ENCODE measurements around the gene CD22. TPM values are rescaled to one million over a fixed set of nuclear protein-coding genes. Genes with fewer than 3 reads are reported as not detected.

Gene CD22
- polyA plus RNA-seq, 4 donors: 0.81 to 5.0 (median 2.2) TPM

- 40 to 65% (median 60%) methylated on average over 1 to 5 of the region's 5 CpGs for WGBS, 3 donors
- Histone ChIP-seq H3K36me3 (ENCODE audit: control insufficient read depth in 3 of 3, insufficient read depth in 2 of 3, low read depth in 1 of 3, low read length in 3 of 3) (no peaks in the 10 kb centered on the region), H3K27me3 (ENCODE audit: control insufficient read depth in 3 of 3, insufficient read depth in 3 of 3, low read length in 3 of 3) (no peaks in the 10 kb centered on the region), H3K27ac (ENCODE audit: low read depth in 1 of 3, low read length in 2 of 3) (no peak overlapping the region), H3K4me1 (ENCODE audit: control insufficient read depth in 3 of 3, insufficient read depth in 2 of 3, low read depth in 1 of 3, low read length in 2 of 3) (no peaks in the 10 kb centered on the region), H3K4me3 (ENCODE audit: low read depth in 1 of 3, low read length in 3 of 3) (no peak overlapping the region), H3K9me3 (ENCODE audit: control insufficient read depth in 2 of 2, insufficient read depth in 1 of 2, low read depth in 1 of 2, low read length in 1 of 2) (no peaks in the 10 kb centered on the region)
- DNase-seq: no peak
- FAIRE-seq: no peak
These were observed 32.0 kb downstream of the CD22 start for GRCh38 chr19:35360880-35361420.

- FAIRE-seq: no peak
- Histone ChIP-seq H3K4me1 (ENCODE audit: control insufficient read depth in 3 of 3, insufficient read depth in 2 of 3, low read depth in 1 of 3, low read length in 2 of 3) (no peaks in the 10 kb centered on the region), H3K27ac (ENCODE audit: low read depth in 1 of 3, low read length in 2 of 3) (no peak overlapping the region), H3K27me3 (ENCODE audit: control insufficient read depth in 3 of 3, insufficient read depth in 3 of 3, low read length in 3 of 3) (no peaks in the 10 kb centered on the region), H3K9me3 (ENCODE audit: control insufficient read depth in 2 of 2, insufficient read depth in 1 of 2, low read depth in 1 of 2, low read length in 1 of 2) (no peaks in the 10 kb centered on the region), H3K4me3 (ENCODE audit: low read depth in 1 of 3, low read length in 3 of 3) (no peak overlapping the region), H3K36me3 (ENCODE audit: control insufficient read depth in 3 of 3, insufficient read depth in 2 of 3, low read depth in 1 of 3, low read length in 3 of 3) (no peaks in the 10 kb centered on the region)
- WGBS, 3 donors: 80 to 81% methylated on average over 12 to 14 of the region's 14 CpGs; no CpG with 5 or more reads in 1 of the 3 donors
- no peak for DNase-seq
These were observed 33.4 kb downstream of the CD22 start for GRCh38 chr19:35362261-35363000.

GRCh38 chr19:35363001-35363590 lies 34.1 kb downstream of the CD22 start:
- Histone ChIP-seq H3K27me3 (ENCODE audit: control insufficient read depth in 3 of 3, insufficient read depth in 3 of 3, low read length in 3 of 3) (no peaks in the 10 kb centered on the region), H3K4me1 (ENCODE audit: control insufficient read depth in 3 of 3, insufficient read depth in 2 of 3, low read depth in 1 of 3, low read length in 2 of 3) (no peaks in the 10 kb centered on the region), H3K27ac (ENCODE audit: low read depth in 1 of 3, low read length in 2 of 3) (no peak overlapping the region), H3K36me3 (ENCODE audit: control insufficient read depth in 3 of 3, insufficient read depth in 2 of 3, low read depth in 1 of 3, low read length in 3 of 3) (no peaks in the 10 kb centered on the region), H3K9me3 (ENCODE audit: control insufficient read depth in 2 of 2, insufficient read depth in 1 of 2, low read depth in 1 of 2, low read length in 1 of 2) (no peaks in the 10 kb centered on the region), H3K4me3 (ENCODE audit: low read depth in 1 of 3, low read length in 3 of 3) (no peak overlapping the region)
- WGBS, 3 donors: 77 to 83% methylated on average over 11 of the region's 11 CpGs; no CpG with 5 or more reads in 1 of the 3 donors
- DNase-seq (no peak), FAIRE-seq (no peak)

- WGBS, 3 donors: 83 to 100% (median 86%) methylated on average over 1 to 19 of the region's 19 CpGs
- H3K36me3 ChIP-seq (ENCODE audit: control insufficient read depth in 3 of 3, insufficient read depth in 2 of 3, low read depth in 1 of 3, low read length in 3 of 3): no peaks in the 10 kb centered on the region
- FAIRE-seq (no peak), DNase-seq (no peak)
- no peak overlapping the region for H3K27ac ChIP-seq (ENCODE audit: low read depth in 1 of 3, low read length in 2 of 3)
- no peaks in the 10 kb centered on the region for H3K4me1 ChIP-seq (ENCODE audit: control insufficient read depth in 3 of 3, insufficient read depth in 2 of 3, low read depth in 1 of 3, low read length in 2 of 3)
- H3K27me3 ChIP-seq (ENCODE audit: control insufficient read depth in 3 of 3, insufficient read depth in 3 of 3, low read length in 3 of 3): no peaks in the 10 kb centered on the region
- no peaks in the 10 kb centered on the region for H3K9me3 ChIP-seq (ENCODE audit: control insufficient read depth in 2 of 2, insufficient read depth in 1 of 2, low read depth in 1 of 2, low read length in 1 of 2)
- H3K4me3 ChIP-seq (ENCODE audit: low read depth in 1 of 3, low read length in 3 of 3): no peak overlapping the region
These were observed 34.9 kb downstream of the CD22 start for GRCh38 chr19:35363711-35364425.

GRCh38 chr19:35365303-35365702 lies 36.3 kb downstream of the CD22 start:
- Histone ChIP-seq H3K27ac (ENCODE audit: low read depth in 1 of 3, low read length in 2 of 3) (no peak overlapping the region), H3K4me1 (ENCODE audit: control insufficient read depth in 3 of 3, insufficient read depth in 2 of 3, low read depth in 1 of 3, low read length in 2 of 3) (no peaks in the 10 kb centered on the region), H3K27me3 (ENCODE audit: control insufficient read depth in 3 of 3, insufficient read depth in 3 of 3, low read length in 3 of 3) (no peaks in the 10 kb centered on the region), H3K4me3 (ENCODE audit: low read depth in 1 of 3, low read length in 3 of 3) (no peak overlapping the region), H3K9me3 (ENCODE audit: control insufficient read depth in 2 of 2, insufficient read depth in 1 of 2, low read depth in 1 of 2, low read length in 1 of 2) (no peaks in the 10 kb centered on the region), H3K36me3 (ENCODE audit: control insufficient read depth in 3 of 3, insufficient read depth in 2 of 3, low read depth in 1 of 3, low read length in 3 of 3) (no peaks in the 10 kb centered on the region)
- no peak for DNase-seq
- WGBS, 3 donors: 81 to 91% methylated on average over 4 of the region's 4 CpGs; no CpG with 5 or more reads in 1 of the 3 donors
- no peak for FAIRE-seq

GRCh38 chr19:35368378-35368777 lies 39.4 kb downstream of the CD22 start:
- no peaks in the 10 kb centered on the region for H3K4me1 ChIP-seq (ENCODE audit: control insufficient read depth in 3 of 3, insufficient read depth in 2 of 3, low read depth in 1 of 3, low read length in 2 of 3)
- no peak overlapping the region for H3K4me3 ChIP-seq (ENCODE audit: low read depth in 1 of 3, low read length in 3 of 3)
- H3K36me3 ChIP-seq (ENCODE audit: control insufficient read depth in 3 of 3, insufficient read depth in 2 of 3, low read depth in 1 of 3, low read length in 3 of 3): no peaks in the 10 kb centered on the region
- FAIRE-seq: no peak
- 38 to 59% (median 57%) methylated on average over 1 of the region's 1 CpG for WGBS, 3 donors
- H3K27ac ChIP-seq (ENCODE audit: low read depth in 1 of 3, low read length in 2 of 3): no peak overlapping the region
- no peak for DNase-seq
- no peaks in the 10 kb centered on the region for H3K9me3 ChIP-seq (ENCODE audit: control insufficient read depth in 2 of 2, insufficient read depth in 1 of 2, low read depth in 1 of 2, low read length in 1 of 2)
- no peaks in the 10 kb centered on the region for H3K27me3 ChIP-seq (ENCODE audit: control insufficient read depth in 3 of 3, insufficient read depth in 3 of 3, low read length in 3 of 3)

- H3K9me3 ChIP-seq (ENCODE audit: control insufficient read depth in 2 of 2, insufficient read depth in 1 of 2, low read depth in 1 of 2, low read length in 1 of 2): no peaks in the 10 kb centered on the region
- DNase-seq (no peak), FAIRE-seq (no peak)
- H3K27ac ChIP-seq (ENCODE audit: low read depth in 1 of 3, low read length in 2 of 3): no peak overlapping the region
- H3K36me3 ChIP-seq (ENCODE audit: control insufficient read depth in 3 of 3, insufficient read depth in 2 of 3, low read depth in 1 of 3, low read length in 3 of 3): no peaks in the 10 kb centered on the region
- no peaks in the 10 kb centered on the region for H3K4me1 ChIP-seq (ENCODE audit: control insufficient read depth in 3 of 3, insufficient read depth in 2 of 3, low read depth in 1 of 3, low read length in 2 of 3)
- no peak overlapping the region for H3K4me3 ChIP-seq (ENCODE audit: low read depth in 1 of 3, low read length in 3 of 3)
- no peaks in the 10 kb centered on the region for H3K27me3 ChIP-seq (ENCODE audit: control insufficient read depth in 3 of 3, insufficient read depth in 3 of 3, low read length in 3 of 3)
These were observed 40.5 kb downstream of the CD22 start for GRCh38 chr19:35369522-35369921.

- Histone ChIP-seq H3K27me3 (ENCODE audit: control insufficient read depth in 3 of 3, insufficient read depth in 3 of 3, low read length in 3 of 3) (no peaks in the 10 kb centered on the region), H3K4me3 (ENCODE audit: low read depth in 1 of 3, low read length in 3 of 3) (no peak within 1 kb of the TSS), H3K4me1 (ENCODE audit: control insufficient read depth in 3 of 3, insufficient read depth in 2 of 3, low read depth in 1 of 3, low read length in 2 of 3) (no peaks in the 10 kb centered on the region), H3K36me3 (ENCODE audit: control insufficient read depth in 3 of 3, insufficient read depth in 2 of 3, low read depth in 1 of 3, low read length in 3 of 3) (no peaks in the 10 kb centered on the region), H3K9me3 (ENCODE audit: control insufficient read depth in 2 of 2, insufficient read depth in 1 of 2, low read depth in 1 of 2, low read length in 1 of 2) (no peaks in the 10 kb centered on the region), H3K27ac (ENCODE audit: low read depth in 1 of 3, low read length in 2 of 3) (no peak within 1 kb of the TSS)
- DNase-seq (no peak), FAIRE-seq (no peak)
- WGBS, 3 donors: 71 to 88% (median 84%) methylated on average over 1 to 8 of the region's 8 CpGs
These were observed 41.7 kb downstream of the CD22 start, which contains the start of gene GPR42 for GRCh38 chr19:35370722-35371121. Gene GPR42 (plus strand): TSS chr19:35371068. CDS start chr19:35371360, 292 bp downstream.

Data from small intestine (tissue), 7 donors.